SU-DHL-6 (cell line): ENCODE measurements around the gene OR2Y1.

Source experiments
- H2AFZ ChIP-seq: fragments of 200-600 bp; sonication (generic); 2 replicates; pipeline ENCODE4 v1.6.1; 2014; ENCODE audit warnings: low read depth, mild to moderate bottlenecking, moderate library complexity, mixed read lengths, antibody characterized with exemption, low read length; ENCODE audit not compliant: severe bottlenecking
- H3F3A ChIP-seq: fragments of 200-600 bp; shearing (Covaris generic); 2 replicates; pipeline ENCODE4 v1.6.0; 2016; ENCODE audit warnings: antibody characterized with exemption, mild to moderate bottlenecking; ENCODE audit not compliant: insufficient read depth
- H3K27ac ChIP-seq: fragments of 200-600 bp; sonication (generic); 2 replicates; pipeline ENCODE4 v1.5.1; 2016; ENCODE audit warnings: low read depth, mild to moderate bottlenecking, low read length, moderate library complexity, mixed read lengths
- H3K27me3 ChIP-seq: fragments of 200-600 bp; sonication (generic), shearing (Covaris generic); 2 replicates; pipeline ENCODE4 v1.6.0; 2014; ENCODE audit warnings: mild to moderate bottlenecking, low read length
- H3K36me3 ChIP-seq: fragments of 200-600 bp; sonication (generic); 2 replicates; pipeline ENCODE4 v1.6.1; 2014; ENCODE audit warnings: mild to moderate bottlenecking, low read length, mixed read lengths
- H3K4me2 ChIP-seq: fragments of 300-600, 200-600 bp; shearing (Covaris generic), sonication (generic); 2 replicates; pipeline ENCODE4 v1.6.0; 2014; ENCODE audit warnings: low read length, low read depth, mild to moderate bottlenecking; ENCODE audit not compliant: poor library complexity, severe bottlenecking
- H3K4me3 ChIP-seq: fragments of 200-600 bp; sonication (generic); 2 replicates; pipeline ENCODE4 v1.5.1; 2014; ENCODE audit warnings: antibody characterized with exemption, low read length, mild to moderate bottlenecking, mixed read lengths; ENCODE audit not compliant: insufficient read depth, poor library complexity, severe bottlenecking
- H3K79me2 ChIP-seq: fragments of 200-600 bp; sonication (generic); 2 replicates; pipeline ENCODE4 v1.6.1; 2014; ENCODE audit warnings: mild to moderate bottlenecking, low read length, moderate library complexity; ENCODE audit not compliant: insufficient read depth
- H3K9ac ChIP-seq: fragments of 200-600 bp; sonication (generic); 2 replicates; pipeline ENCODE4 v1.7.0; 2014; ENCODE audit warnings: mild to moderate bottlenecking, low read length
- H3K9me2 ChIP-seq: fragments of 200-600 bp; sonication (generic); replicated peaks from 2 replicates; pipeline ENCODE4 v1.6.1; 2014; ENCODE audit warnings: low read length; ENCODE audit not compliant: insufficient read depth
- H3K9me3 ChIP-seq: fragments of 200-600 bp; sonication (generic); 2 replicates; pipeline ENCODE4 v1.6.1; 2014; ENCODE audit warnings: low read length, mixed read lengths; ENCODE audit not compliant: insufficient read depth
- H4K20me1 ChIP-seq: fragments of 200-600 bp; sonication (generic); 2 replicates; pipeline ENCODE4 v1.6.1; 2014; ENCODE audit warnings: low read depth, mild to moderate bottlenecking, antibody characterized with exemption, low read length, moderate library complexity, mixed read lengths
- CTCF ChIP-seq: fragments of 200-600 bp; sonication (generic); IDR thresholded peaks from one replicate; pipeline ENCODE4 v1.5.1; 2017; ENCODE audit warnings: antibody characterized with exemption, mild to moderate bottlenecking, low read length, moderate library complexity; ENCODE audit not compliant: insufficient read depth, poor library complexity, severe bottlenecking
- EZH2phosphoT487 ChIP-seq: fragments of 200-600 bp; sonication (generic), shearing (Covaris generic); conservative IDR thresholded peaks from 2 replicates; pipeline ENCODE4 v1.6.1; 2018; ENCODE audit warnings: mild to moderate bottlenecking, antibody characterized with exemption, low read length, moderate library complexity, mixed read lengths

The OR2Y1 gene

GRCh38 chr5:180779985-180780610 is 40.2 kb upstream of the OR2Y1 start:
- Histone ChIP-seq H3K4me2 (no peak overlapping the region), H3K36me3 (no peaks in the 10 kb centered on the region), H3K9ac (no peak overlapping the region)

GRCh38 chr5:180777475-180777874 is 37.6 kb upstream of the OR2Y1 start:
- Histone ChIP-seq H3K79me2 (no peaks in the 10 kb centered on the region), H3K9me3 (no peaks in the 10 kb centered on the region), H3K27me3 (no peaks in the 10 kb centered on the region), H3K9ac (no peak overlapping the region), H3K4me3 (no peak overlapping the region), H3K4me2 (no peak overlapping the region), H3F3A (no peaks in the 10 kb centered on the region), H3K27ac (no peak overlapping the region), H4K20me1 (no peaks in the 10 kb centered on the region), H3K9me2 (no peaks in the 10 kb centered on the region), H2AFZ (no peak overlapping the region), H3K36me3 (no peaks in the 10 kb centered on the region)
- TF ChIP-seq CTCF (no peak), EZH2phosphoT487 (no peak)

More at GRCh38 chr5:180779985-180780610, 40.2 kb upstream of the OR2Y1 start:
- H3K79me2 ChIP-seq: no peaks in the 10 kb centered on the region
- H3F3A ChIP-seq: no peaks in the 10 kb centered on the region
- H3K9me3 ChIP-seq: no peaks in the 10 kb centered on the region
- H2AFZ ChIP-seq: no peak overlapping the region
- no peaks in the 10 kb centered on the region for H3K9me2 ChIP-seq
- H4K20me1 ChIP-seq: no peaks in the 10 kb centered on the region
- no peak overlapping the region for H3K27ac ChIP-seq
- TF ChIP-seq CTCF (no peak), EZH2phosphoT487 (no peak)
- H3K27me3 ChIP-seq: no peaks in the 10 kb centered on the region
- H3K4me3 ChIP-seq: no peak overlapping the region

DNA sequence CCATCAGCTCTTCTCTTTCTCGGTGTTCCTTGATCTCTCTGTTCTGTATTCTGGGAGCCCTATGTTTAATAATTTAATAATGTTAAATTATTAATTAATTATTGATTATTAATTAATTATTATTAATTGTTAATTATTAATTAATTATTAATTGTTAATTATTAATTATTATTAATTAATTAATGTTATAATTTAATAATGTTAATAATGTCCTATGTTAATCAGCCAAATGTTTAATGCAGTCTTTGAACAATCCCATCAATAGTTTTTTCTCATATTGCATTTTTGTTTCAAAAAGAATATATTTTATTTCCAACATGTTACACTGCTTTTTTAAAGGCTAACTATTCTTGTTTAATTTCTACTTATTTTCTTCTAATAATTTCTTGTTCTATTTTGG is 36.5 kb upstream of the OR2Y1 start:
- Histone ChIP-seq H3K4me2 (no peak overlapping the region), H3K4me3 (no peak overlapping the region), H3K9me3 (peaks cover 6% of the 10 kb centered on the region; the same call in 1 of the 2 replicates), H3K9ac (no peak overlapping the region), H3K27me3 (no peaks in the 10 kb centered on the region), H4K20me1 (no peaks in the 10 kb centered on the region), H3F3A (no peaks in the 10 kb centered on the region), H3K27ac (no peak overlapping the region), H3K36me3 (no peaks in the 10 kb centered on the region), H3K9me2 (no peaks in the 10 kb centered on the region), H2AFZ (no peak overlapping the region), H3K79me2 (no peaks in the 10 kb centered on the region)
- TF ChIP-seq CTCF (no peak), EZH2phosphoT487 (no peak)
